ENCODE data around the gene DOCK4. TPM values are rescaled to one million over a fixed set of nuclear protein-coding genes. Genes with fewer than 3 reads are reported as not detected.

DOCK4 gene
- total and polyA plus RNA-seq, 9 donors = 8.2 to 14.0 (median 10.0) TPM

DNA sequence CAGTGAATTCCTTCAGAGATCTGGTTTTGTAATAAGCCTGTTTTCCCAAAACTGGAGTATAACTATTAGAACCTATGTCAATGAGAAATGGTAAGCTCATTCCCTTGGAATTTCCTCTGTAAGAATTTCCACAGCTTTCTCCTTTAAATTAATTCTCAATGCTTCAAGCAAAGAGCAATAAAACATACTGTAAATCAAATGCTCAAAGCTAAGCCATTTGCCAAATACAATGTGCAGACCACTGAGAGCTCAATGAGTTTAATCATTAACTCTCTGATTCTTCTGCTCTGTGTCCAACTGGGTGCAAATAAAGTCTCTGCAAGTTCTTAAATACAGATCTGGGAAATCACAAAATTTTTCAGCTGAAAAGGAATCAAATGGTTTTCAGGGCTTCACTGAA is 416.3 kb downstream of the DOCK4 start:
- Histone ChIP-seq H3K4me3 (ENCODE audit: low read length) (no peak overlapping the region), H3K4me1 (ENCODE audit: control insufficient read depth, insufficient read depth, low read length) (no peaks in the 10 kb centered on the region), H3K27me3 (ENCODE audit: control insufficient read depth, insufficient read depth, low read length) (no peaks in the 10 kb centered on the region), H3K9me3 (replicated peaks; ENCODE audit: control insufficient read depth, low read depth, low read length) (peaks cover 6% of the 10 kb centered on the region), H3K36me3 (ENCODE audit: control insufficient read depth, insufficient read depth, low read length) (no peaks in the 10 kb centered on the region), H3K27ac (ENCODE audit: low read length) (peak overlapping the region; percentile 71)
- DNase-seq = peak; percentile 93

DNA sequence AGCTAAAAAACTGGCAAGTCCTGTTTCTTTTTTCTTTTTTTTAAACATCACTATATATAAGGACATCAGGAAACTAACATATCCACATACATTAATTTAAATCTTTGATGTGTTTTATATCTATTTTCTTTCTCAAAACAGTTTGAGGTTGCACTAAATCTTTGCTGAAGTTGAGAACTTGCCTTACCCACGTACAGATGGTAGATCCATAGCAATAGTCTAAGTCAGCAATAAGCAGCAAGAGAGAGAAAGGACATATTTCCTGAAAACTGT is 417.2 kb downstream of the DOCK4 start:
- H3K27ac ChIP-seq (ENCODE audit: low read length) = peak overlapping the region; percentile 71
- H3K36me3 ChIP-seq (ENCODE audit: control insufficient read depth, insufficient read depth, low read length) = no peaks in the 10 kb centered on the region
- DNase-seq = peak; percentile 61
- no CpG with 5 or more reads among the region's 1 CpG for WGBS (ENCODE audit: insufficient coverage)
- peaks cover 3% of the 10 kb centered on the region for H3K9me3 ChIP-seq (replicated peaks; ENCODE audit: control insufficient read depth, low read depth, low read length)
- no peaks in the 10 kb centered on the region for H3K27me3 ChIP-seq (ENCODE audit: control insufficient read depth, insufficient read depth, low read length)
- no peaks in the 10 kb centered on the region for H3K4me1 ChIP-seq (ENCODE audit: control insufficient read depth, insufficient read depth, low read length)
- no peak overlapping the region for H3K4me3 ChIP-seq (ENCODE audit: low read length)

DNA sequence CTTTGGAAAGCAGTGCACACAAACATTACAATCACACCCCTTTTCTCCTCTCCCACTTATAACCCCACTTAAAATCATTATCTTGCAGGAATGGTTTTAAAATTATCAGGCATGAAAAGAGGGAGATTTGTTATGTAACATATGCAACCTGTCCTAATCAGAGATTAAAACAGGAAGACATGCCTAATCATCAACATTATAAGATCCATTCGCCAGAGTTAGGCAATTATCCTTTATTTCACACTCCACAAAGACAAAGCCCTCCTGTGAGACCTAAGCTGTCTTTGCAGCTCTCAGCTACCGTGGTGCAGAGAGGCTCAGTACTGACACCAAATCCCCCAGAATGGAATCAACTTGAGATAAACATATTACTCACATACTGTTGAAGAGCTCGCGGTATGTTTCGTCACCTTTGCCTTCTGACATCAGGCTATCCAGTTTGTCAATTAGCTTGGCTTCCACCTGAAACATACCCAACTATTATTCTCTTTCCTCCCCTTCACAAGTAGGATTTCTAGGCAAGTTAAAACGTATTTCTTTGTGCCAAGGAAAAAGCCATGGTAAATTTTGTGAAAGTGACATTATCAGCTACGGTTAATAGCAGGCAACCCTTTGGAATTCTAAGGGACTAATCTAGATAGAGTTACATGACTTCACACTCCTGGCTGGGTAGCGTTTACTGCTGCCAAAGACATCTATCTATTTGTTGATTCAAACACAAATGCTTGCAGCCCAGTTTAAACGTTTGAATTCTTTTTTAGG is 417.7 kb downstream of the DOCK4 start:
- no peaks in the 10 kb centered on the region for H3K36me3 ChIP-seq (ENCODE audit: control insufficient read depth, insufficient read depth, low read length)
- H3K4me1 ChIP-seq (ENCODE audit: control insufficient read depth, insufficient read depth, low read length) = no peaks in the 10 kb centered on the region
- H3K4me3 ChIP-seq (ENCODE audit: low read length) = no peak overlapping the region
- WGBS (ENCODE audit: insufficient coverage) = 52% methylated on average over 4 of the region's 9 CpGs
- no peaks in the 10 kb centered on the region for H3K9me3 ChIP-seq (replicated peaks; ENCODE audit: control insufficient read depth, low read depth, low read length)
- peak overlapping the region; percentile 71 for H3K27ac ChIP-seq (ENCODE audit: low read length)
- H3K27me3 ChIP-seq (ENCODE audit: control insufficient read depth, insufficient read depth, low read length) = no peaks in the 10 kb centered on the region
- DNase-seq = peak; percentile 68

DNA sequence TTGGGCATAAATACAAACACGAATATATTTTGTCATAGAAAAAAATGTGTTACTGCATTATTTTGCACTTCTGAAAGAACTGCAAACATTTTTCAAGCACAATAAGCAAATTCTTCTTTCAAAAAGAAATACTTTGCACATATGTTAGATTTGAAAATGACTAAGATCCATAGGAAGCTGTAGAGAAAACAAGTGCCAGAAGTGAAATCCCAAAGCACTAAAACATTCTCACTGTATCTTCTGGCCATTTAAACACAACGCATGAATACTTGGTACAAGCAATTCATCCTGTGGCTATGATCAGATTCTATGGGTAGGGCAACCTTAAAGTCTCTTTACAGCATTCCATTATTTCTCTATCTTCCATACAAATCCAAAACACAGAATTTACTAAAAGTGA is 418.5 kb downstream of the DOCK4 start:
- WGBS (ENCODE audit: insufficient coverage) = no CpG with 5 or more reads among the region's 2 CpGs
- H3K9me3 ChIP-seq (replicated peaks; ENCODE audit: control insufficient read depth, low read depth, low read length) = no peaks in the 10 kb centered on the region
- no peak overlapping the region for H3K27ac ChIP-seq (ENCODE audit: low read length)
- H3K36me3 ChIP-seq (ENCODE audit: control insufficient read depth, insufficient read depth, low read length) = no peaks in the 10 kb centered on the region
- peak; percentile 71 for DNase-seq
- no peak overlapping the region for H3K4me3 ChIP-seq (ENCODE audit: low read length)
- H3K27me3 ChIP-seq (ENCODE audit: control insufficient read depth, insufficient read depth, low read length) = no peaks in the 10 kb centered on the region
- H3K4me1 ChIP-seq (ENCODE audit: control insufficient read depth, insufficient read depth, low read length) = no peaks in the 10 kb centered on the region

DNA sequence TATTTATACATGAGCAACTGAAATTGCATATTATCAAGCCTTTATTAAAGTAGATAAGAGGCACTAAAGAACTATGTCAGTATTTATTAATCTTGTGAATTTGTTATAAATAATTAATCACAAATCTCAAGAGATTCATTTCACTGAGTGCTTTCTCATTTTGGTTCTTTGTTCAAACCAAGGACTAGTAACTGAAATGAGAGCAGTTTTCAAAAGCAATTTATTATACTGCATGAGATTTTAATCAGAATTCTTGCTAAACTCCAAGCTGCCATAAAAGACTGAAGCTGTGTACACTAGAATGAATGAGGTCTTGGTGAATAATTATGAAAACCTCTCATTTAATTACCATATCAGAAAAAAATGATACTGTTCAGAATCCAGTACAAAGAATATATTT is 419.1 kb downstream of the DOCK4 start:
- Histone ChIP-seq H3K36me3 (ENCODE audit: control insufficient read depth, insufficient read depth, low read length) (no peaks in the 10 kb centered on the region), H3K4me1 (ENCODE audit: control insufficient read depth, insufficient read depth, low read length) (no peaks in the 10 kb centered on the region), H3K4me3 (ENCODE audit: low read length) (no peak overlapping the region), H3K9me3 (replicated peaks; ENCODE audit: control insufficient read depth, low read depth, low read length) (no peaks in the 10 kb centered on the region), H3K27me3 (ENCODE audit: control insufficient read depth, insufficient read depth, low read length) (no peaks in the 10 kb centered on the region), H3K27ac (ENCODE audit: low read length) (no peak overlapping the region)
- DNase-seq = no peak

DNA sequence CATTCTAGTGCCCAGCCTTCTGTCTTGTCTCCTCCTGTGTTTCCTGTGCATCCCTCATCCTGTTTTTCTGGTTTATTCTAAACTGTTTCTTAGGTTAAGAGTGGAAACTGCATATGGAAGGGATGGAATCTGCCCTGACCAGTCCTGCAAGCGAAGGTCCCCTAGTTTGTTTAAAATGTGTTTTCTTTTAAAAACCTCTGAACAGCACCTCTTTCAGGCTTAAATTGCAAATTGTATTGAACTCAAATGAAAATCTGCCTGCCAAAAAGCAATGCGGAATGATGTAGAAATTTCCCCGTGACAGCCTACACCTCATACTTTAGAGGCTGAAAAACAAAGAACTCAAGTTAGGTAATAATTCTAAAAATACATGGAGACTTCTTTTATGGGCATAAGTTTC is 421.1 kb downstream of the DOCK4 start:
- Histone ChIP-seq H3K4me1 (ENCODE audit: control insufficient read depth, insufficient read depth, low read length) (no peaks in the 10 kb centered on the region), H3K27ac (ENCODE audit: low read length) (peak overlapping the region; percentile 60), H3K9me3 (replicated peaks; ENCODE audit: control insufficient read depth, low read depth, low read length) (no peaks in the 10 kb centered on the region), H3K4me3 (ENCODE audit: low read length) (no peak overlapping the region), H3K36me3 (ENCODE audit: control insufficient read depth, insufficient read depth, low read length) (no peaks in the 10 kb centered on the region), H3K27me3 (ENCODE audit: control insufficient read depth, insufficient read depth, low read length) (no peaks in the 10 kb centered on the region)
- WGBS (ENCODE audit: insufficient coverage) = no CpG with 5 or more reads among the region's 3 CpGs
- peak; percentile 64 for DNase-seq

DNA sequence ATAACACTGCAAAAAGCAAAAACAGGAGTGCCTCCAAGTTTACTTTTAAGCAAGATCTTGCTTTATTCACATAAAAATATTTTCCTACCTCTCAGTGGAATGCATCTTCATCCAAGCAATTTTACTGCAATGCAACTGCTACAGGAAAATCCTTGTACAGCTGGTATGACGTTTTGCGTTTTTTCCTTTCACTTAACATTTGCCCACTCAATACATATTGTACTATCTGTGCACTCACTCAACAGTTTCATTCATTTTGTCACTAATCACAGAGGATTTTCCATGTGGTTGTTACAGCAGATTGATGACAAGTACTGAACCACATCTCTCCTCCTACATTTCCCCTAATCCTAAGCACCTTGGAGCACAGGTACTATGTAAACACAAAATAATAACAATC is 421.9 kb downstream of the DOCK4 start:
- peak; percentile 79 for DNase-seq
- WGBS (ENCODE audit: insufficient coverage) = no CpG with 5 or more reads among the region's 2 CpGs
- no peaks in the 10 kb centered on the region for H3K27me3 ChIP-seq (ENCODE audit: control insufficient read depth, insufficient read depth, low read length)
- H3K36me3 ChIP-seq (ENCODE audit: control insufficient read depth, insufficient read depth, low read length) = no peaks in the 10 kb centered on the region
- no peaks in the 10 kb centered on the region for H3K4me1 ChIP-seq (ENCODE audit: control insufficient read depth, insufficient read depth, low read length)
- H3K9me3 ChIP-seq (replicated peaks; ENCODE audit: control insufficient read depth, low read depth, low read length) = no peaks in the 10 kb centered on the region
- no peak overlapping the region for H3K4me3 ChIP-seq (ENCODE audit: low read length)
- H3K27ac ChIP-seq (ENCODE audit: low read length) = peak overlapping the region; percentile 60

DNA sequence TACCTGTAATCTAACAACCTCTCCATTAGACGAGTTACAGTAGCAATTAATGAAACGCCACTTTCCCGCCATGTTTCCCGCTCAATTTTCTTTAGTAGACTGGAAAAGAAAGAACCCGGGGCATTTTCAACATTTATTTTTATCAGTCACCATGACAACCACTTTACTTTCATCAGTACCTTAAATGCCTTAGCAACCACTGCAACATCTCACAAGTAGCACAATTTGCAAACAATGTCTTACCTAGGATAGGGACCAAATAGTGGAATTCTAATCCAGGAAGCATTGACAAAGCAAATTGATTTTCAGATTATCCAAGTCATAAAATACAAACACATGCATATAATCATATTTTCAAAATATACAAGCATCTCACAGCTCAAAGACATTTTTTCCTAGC is 422.3 kb downstream of the DOCK4 start:
- DNase-seq = no peak
- H3K27ac ChIP-seq (ENCODE audit: low read length) = peak overlapping the region; percentile 1
- H3K4me1 ChIP-seq (ENCODE audit: control insufficient read depth, insufficient read depth, low read length) = no peaks in the 10 kb centered on the region
- H3K9me3 ChIP-seq (replicated peaks; ENCODE audit: control insufficient read depth, low read depth, low read length) = no peaks in the 10 kb centered on the region
- H3K36me3 ChIP-seq (ENCODE audit: control insufficient read depth, insufficient read depth, low read length) = no peaks in the 10 kb centered on the region
- H3K4me3 ChIP-seq (ENCODE audit: low read length) = no peak overlapping the region
- WGBS (ENCODE audit: insufficient coverage) = 86% methylated on average over 5 of the region's 5 CpGs
- no peaks in the 10 kb centered on the region for H3K27me3 ChIP-seq (ENCODE audit: control insufficient read depth, insufficient read depth, low read length)

DNA sequence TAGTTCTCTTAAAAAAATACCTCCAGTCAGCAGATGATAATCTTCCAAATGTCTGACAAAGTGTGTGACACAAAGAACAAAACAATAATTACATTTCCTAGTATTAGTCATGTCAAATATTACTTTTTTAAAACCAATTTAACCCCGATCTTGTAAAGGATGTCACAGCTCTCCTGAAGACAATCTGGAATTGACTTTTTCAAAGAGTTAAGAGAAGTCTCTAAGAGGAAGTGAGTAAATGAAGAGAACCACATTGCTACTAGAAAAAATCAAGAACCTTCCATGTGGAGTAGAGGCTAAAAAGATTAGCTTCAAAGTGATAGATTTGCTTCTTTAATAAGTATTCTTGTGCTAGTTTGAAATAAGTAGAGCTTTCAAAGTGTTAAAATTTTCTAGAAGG is 425.7 kb downstream of the DOCK4 start:
- Histone ChIP-seq H3K4me3 (ENCODE audit: low read length) (no peak overlapping the region), H3K4me1 (ENCODE audit: control insufficient read depth, insufficient read depth, low read length) (no peaks in the 10 kb centered on the region), H3K36me3 (ENCODE audit: control insufficient read depth, insufficient read depth, low read length) (no peaks in the 10 kb centered on the region), H3K27ac (ENCODE audit: low read length) (no peak overlapping the region), H3K27me3 (ENCODE audit: control insufficient read depth, insufficient read depth, low read length) (no peaks in the 10 kb centered on the region), H3K9me3 (replicated peaks; ENCODE audit: control insufficient read depth, low read depth, low read length) (peaks cover 3% of the 10 kb centered on the region)
- WGBS (ENCODE audit: insufficient coverage) = no CpG with 5 or more reads among the region's 1 CpG
- no peak for DNase-seq

DNA sequence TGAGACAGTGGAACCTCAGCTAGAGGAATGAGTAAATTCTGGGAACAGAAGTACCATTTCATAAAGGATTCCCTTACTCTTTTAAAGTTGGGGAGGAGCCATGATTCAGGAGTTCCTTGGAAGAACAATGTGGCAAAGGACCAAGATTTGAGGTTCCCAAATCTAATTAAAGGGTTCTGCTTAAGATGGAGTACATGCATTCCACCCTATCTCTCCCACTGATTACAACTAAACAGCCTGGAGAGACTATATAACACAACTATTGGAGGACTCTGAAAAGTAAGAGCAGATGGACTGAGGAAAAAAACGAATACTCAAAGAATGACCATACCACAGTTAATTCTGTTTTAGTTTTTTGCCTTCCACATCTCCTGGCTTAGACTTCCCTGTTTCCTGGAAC is 431.0 kb downstream of the DOCK4 start:
- no peak overlapping the region for H3K27ac ChIP-seq (ENCODE audit: low read length)
- no CpG with 5 or more reads among the region's 1 CpG for WGBS (ENCODE audit: insufficient coverage)
- no peaks in the 10 kb centered on the region for H3K27me3 ChIP-seq (ENCODE audit: control insufficient read depth, insufficient read depth, low read length)
- DNase-seq = no peak
- H3K4me3 ChIP-seq (ENCODE audit: low read length) = no peak overlapping the region
- no peaks in the 10 kb centered on the region for H3K4me1 ChIP-seq (ENCODE audit: control insufficient read depth, insufficient read depth, low read length)
- no peaks in the 10 kb centered on the region for H3K36me3 ChIP-seq (ENCODE audit: control insufficient read depth, insufficient read depth, low read length)
- peaks cover 3% of the 10 kb centered on the region for H3K9me3 ChIP-seq (replicated peaks; ENCODE audit: control insufficient read depth, low read depth, low read length)

DNA sequence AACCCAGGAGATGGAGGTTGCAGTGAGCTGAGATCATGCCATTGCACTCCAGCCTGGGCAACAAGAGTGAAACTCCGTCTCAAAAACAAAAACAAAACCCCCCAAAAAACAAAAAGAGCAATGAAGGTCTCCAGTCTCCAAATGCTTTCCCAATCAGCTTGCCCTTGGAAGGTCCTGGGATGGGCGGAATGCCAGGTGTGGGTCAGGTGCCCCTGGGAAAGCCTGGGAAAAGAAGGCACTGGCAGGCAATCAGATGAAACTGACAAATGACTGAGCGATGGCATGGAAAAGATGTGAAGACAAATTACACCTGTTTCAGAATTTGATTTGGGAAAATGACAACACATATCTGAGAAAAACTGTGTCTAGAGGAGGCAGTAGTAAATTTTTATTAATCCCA is 433.5 kb downstream of the DOCK4 start:
- Histone ChIP-seq H3K9me3 (replicated peaks; ENCODE audit: control insufficient read depth, low read depth, low read length) (peaks cover 3% of the 10 kb centered on the region), H3K36me3 (ENCODE audit: control insufficient read depth, insufficient read depth, low read length) (peaks cover 4% of the 10 kb centered on the region), H3K27ac (ENCODE audit: low read length) (no peak overlapping the region), H3K4me1 (ENCODE audit: control insufficient read depth, insufficient read depth, low read length) (no peaks in the 10 kb centered on the region), H3K27me3 (ENCODE audit: control insufficient read depth, insufficient read depth, low read length) (no peaks in the 10 kb centered on the region), H3K4me3 (ENCODE audit: low read length) (no peak overlapping the region)
- WGBS (ENCODE audit: insufficient coverage) = 90% methylated on average over 2 of the region's 3 CpGs
- DNase-seq = no peak
